ENCODE results near the gene HIVEP2.

The HIVEP2 gene

DNA sequence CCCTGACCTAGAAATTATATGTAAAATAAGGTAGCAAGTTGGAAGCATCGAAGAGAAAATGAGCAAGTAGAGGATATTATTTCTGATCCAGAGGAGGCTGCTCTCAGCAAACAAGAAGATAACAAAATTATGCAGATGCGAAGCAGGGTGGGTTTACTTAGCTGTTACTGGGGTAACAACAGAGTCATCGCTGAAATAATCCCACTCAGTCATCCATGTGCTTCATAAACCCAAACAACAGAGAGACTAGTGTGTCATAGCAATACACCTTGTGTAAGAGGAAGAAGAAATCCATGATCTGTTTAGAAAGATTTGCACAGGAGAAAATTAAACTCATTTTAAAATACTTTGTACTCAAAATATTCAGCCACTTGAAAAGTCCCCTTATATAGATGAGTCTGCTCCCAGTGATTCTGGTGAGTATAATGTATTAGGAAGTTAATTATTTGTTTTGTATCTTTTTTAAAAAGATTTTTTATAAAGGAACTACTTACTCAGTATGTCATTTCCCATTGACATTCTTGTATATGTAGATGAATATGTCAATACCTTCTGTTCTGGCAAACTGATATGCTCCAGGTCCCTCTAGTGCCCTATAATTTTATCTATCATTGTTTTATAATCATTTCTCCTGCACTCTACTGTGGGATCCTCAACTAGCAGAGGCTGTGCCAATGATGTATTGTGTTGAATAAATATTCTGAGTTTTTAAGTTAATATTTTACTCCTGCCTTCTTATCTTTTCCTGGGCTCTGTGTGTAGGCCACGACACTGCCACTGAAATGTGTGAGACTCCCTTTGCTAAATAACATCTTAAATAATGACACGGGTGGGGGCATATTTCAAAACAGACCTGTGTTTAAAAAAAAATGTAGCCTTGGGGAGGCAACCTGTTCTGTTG, 8.6 kb upstream of the HIVEP2 start:
- in situ Hi-C loops (cut with HindIII; ENCODE audit: low sequenced_read_pairs): no loop called here
- H3K4me3 ChIP-seq (ENCODE audit: low read depth, low read length): no peak overlapping the region
- DNase-seq (ENCODE audit: low read depth): no peak
- TF ChIP-seq, protein P1, sequence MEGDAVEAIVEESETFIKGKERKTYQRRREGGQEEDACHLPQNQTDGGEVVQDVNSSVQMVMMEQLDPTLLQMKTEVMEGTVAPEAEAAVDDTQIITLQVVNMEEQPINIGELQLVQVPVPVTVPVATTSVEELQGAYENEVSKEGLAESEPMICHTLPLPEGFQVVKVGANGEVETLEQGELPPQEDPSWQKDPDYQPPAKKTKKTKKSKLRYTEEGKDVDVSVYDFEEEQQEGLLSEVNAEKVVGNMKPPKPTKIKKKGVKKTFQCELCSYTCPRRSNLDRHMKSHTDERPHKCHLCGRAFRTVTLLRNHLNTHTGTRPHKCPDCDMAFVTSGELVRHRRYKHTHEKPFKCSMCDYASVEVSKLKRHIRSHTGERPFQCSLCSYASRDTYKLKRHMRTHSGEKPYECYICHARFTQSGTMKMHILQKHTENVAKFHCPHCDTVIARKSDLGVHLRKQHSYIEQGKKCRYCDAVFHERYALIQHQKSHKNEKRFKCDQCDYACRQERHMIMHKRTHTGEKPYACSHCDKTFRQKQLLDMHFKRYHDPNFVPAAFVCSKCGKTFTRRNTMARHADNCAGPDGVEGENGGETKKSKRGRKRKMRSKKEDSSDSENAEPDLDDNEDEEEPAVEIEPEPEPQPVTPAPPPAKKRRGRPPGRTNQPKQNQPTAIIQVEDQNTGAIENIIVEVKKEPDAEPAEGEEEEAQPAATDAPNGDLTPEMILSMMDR (IDR thresholded peaks at IDR 0.05; ENCODE audit: low read depth, low read length, missing control alignments): no peak

DNA sequence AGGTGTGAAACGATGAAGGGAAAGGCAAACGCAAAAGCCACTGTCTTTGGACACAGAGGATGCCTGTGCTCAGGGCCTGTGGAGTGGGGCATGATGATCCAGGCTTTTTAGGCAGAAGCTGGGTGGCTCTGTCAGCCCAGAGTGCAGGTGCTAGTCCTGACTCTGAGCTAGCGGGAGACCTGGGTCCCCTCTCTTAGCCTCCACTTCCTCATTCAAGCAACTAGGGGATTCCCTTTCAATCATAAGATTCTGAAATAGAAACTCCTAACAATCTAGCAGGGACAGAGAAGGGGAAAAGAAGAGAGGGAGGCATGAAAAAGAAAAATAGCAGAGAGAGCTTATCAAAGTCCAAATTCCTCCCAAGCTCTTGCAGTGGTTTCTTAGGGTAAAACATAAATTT, 7.6 kb upstream of the HIVEP2 start:
- in situ Hi-C loops (cut with HindIII; ENCODE audit: low sequenced_read_pairs): no loop called here
- H3K4me3 ChIP-seq (ENCODE audit: low read depth, low read length): no peak overlapping the region
- no peak for DNase-seq (ENCODE audit: low read depth)
- TF ChIP-seq, protein P1 (IDR thresholded peaks at IDR 0.05; ENCODE audit: low read depth, low read length, missing control alignments): no peak

DNA sequence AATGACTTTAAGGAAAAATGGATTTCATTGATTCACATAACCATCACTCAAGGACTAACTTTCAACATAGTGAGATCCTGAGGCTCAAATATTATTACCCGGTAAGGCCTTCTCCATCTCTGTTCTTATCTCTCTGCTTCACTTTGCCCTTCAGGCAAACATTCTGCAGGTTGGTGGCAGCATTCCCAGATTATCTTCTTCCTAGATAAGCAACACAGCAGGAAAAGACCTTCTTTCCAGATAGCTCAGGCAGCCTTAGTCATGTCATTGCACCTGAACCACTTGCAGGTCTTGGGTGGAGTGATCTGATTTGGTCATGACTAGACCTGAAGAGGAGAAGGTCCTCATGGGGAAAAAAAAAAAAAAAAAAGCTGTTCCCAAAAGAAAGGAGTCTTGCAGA, 5.3 kb upstream of the HIVEP2 start:
- in situ Hi-C loops (cut with HindIII; ENCODE audit: low sequenced_read_pairs): no loop called here
- no peak overlapping the region for H3K4me3 ChIP-seq (ENCODE audit: low read depth, low read length)
- DNase-seq (ENCODE audit: low read depth): no peak
- TF ChIP-seq, protein P1 (IDR thresholded peaks at IDR 0.05; ENCODE audit: low read depth, low read length, missing control alignments): no peak

DNA sequence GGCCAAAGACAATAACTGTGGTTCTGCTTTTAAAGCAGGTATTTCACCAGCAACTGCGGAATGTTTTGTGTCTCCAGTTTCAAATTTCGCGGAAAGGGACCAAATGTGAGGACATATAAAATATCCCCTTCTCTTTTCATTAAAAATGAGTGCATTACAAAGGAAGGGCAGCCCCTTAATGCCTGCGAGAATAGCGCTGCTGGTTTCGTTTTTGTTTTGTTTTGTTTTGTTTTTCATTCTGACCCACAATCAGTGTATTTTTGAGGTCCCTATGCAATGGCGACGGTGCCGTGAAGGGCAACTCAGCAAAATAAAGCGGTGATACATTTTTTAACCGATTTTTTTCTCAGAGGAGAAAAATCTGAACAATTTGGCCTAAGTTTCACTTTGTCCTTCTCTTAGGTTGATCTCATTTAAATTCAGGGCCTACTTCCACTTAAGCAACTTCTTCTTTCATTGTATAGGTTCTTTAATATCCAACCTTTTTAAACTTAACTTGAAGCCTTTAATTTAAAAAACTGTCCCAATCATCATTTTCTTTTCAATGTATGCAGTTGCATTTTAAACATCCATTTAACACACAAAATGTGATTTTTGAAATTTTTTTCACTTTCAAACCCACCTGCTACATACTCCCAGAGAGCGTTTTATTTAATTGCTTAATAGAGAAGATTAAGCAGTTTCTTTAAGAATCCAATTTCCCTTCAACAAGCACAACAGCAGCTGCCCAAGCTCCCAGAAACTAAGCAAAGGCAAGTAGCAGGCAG, 2.9 kb upstream of the HIVEP2 start:
- peak overlapping the region; percentile 90 for H3K4me3 ChIP-seq (ENCODE audit: low read depth, low read length)
- in situ Hi-C loops (cut with HindIII; ENCODE audit: low sequenced_read_pairs): no loop called here
- DNase-seq (ENCODE audit: low read depth): no peak
- TF ChIP-seq, protein P1 (IDR thresholded peaks at IDR 0.05; ENCODE audit: low read depth, low read length, missing control alignments): no peak

DNA sequence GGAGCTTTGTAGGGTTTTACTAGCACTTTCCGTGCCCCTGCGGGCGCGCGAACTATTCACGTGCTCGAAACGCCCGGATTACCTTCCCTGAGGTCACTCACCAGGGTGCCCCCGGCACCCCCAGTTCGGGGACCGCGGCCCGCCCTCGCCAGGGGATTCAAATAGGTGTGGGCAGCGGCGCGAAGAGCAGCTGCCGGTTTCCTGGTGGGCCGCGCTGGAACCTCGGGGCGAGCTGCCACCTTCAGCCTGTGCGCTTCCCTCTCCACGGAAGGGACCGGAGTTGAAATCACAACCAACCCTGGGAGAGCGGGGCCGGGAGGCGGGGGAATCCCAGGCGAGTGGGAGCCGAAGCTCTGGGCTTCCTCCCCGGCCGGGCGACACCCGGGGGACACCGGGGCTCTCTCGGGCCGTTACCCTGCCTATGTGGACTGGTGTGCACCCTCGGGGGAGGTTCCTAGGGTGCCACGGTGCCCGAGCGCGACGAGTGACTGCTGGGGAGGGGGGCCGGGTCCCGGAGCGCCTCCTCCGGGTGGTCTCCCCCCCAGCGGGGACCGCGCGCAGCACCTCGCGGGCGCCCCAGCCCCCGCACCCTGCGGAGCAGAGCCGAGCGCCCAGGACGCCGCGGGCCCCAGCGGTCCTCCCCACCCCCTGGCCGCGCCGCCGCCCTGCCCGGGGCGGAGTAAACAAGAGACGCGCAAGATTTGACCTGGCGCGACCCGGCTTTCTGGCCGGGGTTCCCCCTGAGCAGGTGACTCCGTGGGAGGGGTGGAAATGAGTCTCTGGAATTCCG, 2.1 kb upstream of the HIVEP2 start:
- in situ Hi-C loops (cut with HindIII; ENCODE audit: low sequenced_read_pairs): no loop called here
- H3K4me3 ChIP-seq (ENCODE audit: low read depth, low read length): peak overlapping the region; percentile 90
- TF ChIP-seq, protein P1 (IDR thresholded peaks at IDR 0.05; ENCODE audit: low read depth, low read length, missing control alignments): no peak
- no peak for DNase-seq (ENCODE audit: low read depth)
